ENCODE data around the gene HYAL1. TPM values are rescaled to one million over a fixed set of nuclear protein-coding genes. Genes with fewer than 3 reads are reported as not detected.
"Not testable (repeated sequence)": the region's sequence is repeated elsewhere in the genome, so short reads cannot be mapped to it uniquely, and the experiment has no call there.

HYAL1 gene
- total RNA-seq, 1 donor from 2014 or later = 0.22 TPM

DNA sequence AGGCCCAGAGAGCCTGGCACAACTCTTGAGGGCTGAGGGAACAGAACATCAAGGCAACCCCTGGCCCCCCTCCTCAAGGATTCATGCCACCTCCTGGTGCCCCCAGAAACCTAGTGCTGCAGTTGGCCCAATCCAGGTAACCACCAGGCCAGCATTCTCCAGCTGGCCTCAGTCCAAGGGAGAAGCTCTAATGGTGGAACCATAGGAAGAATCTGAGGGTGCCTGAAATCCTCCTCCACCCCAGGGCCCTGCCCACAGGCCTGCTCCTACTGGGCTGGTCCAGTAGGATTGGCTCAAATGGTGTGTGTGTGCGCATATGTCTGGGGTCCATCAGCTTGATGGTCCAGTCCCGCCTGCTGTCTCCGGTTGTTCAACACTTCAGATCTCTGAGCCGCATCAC lies 11.4 kb upstream of the HYAL1 start:
- H3K4me3 Mint-ChIP-seq (ENCODE audit: unreplicated experiment) = no peak overlapping the region
- H3K36me3 Mint-ChIP-seq (ENCODE audit: low read depth) = peaks cover 8% of the 10 kb centered on the region
- H3K27ac Mint-ChIP-seq (ENCODE audit: unreplicated experiment) = no peak overlapping the region
- no peaks in the 10 kb centered on the region for H3K9me3 Mint-ChIP-seq (ENCODE audit: low read depth)
- H3K4me1 Mint-ChIP-seq (ENCODE audit: low read depth) = peaks cover 29% of the 10 kb centered on the region
- H3K27me3 Mint-ChIP-seq (ENCODE audit: low read depth) = no peaks in the 10 kb centered on the region
- TF ChIP-seq, protein P1, sequence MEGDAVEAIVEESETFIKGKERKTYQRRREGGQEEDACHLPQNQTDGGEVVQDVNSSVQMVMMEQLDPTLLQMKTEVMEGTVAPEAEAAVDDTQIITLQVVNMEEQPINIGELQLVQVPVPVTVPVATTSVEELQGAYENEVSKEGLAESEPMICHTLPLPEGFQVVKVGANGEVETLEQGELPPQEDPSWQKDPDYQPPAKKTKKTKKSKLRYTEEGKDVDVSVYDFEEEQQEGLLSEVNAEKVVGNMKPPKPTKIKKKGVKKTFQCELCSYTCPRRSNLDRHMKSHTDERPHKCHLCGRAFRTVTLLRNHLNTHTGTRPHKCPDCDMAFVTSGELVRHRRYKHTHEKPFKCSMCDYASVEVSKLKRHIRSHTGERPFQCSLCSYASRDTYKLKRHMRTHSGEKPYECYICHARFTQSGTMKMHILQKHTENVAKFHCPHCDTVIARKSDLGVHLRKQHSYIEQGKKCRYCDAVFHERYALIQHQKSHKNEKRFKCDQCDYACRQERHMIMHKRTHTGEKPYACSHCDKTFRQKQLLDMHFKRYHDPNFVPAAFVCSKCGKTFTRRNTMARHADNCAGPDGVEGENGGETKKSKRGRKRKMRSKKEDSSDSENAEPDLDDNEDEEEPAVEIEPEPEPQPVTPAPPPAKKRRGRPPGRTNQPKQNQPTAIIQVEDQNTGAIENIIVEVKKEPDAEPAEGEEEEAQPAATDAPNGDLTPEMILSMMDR (IDR thresholded peaks at IDR 0.05) = no peak
- DNase-seq (ENCODE audit: low spot score) = no peak

DNA sequence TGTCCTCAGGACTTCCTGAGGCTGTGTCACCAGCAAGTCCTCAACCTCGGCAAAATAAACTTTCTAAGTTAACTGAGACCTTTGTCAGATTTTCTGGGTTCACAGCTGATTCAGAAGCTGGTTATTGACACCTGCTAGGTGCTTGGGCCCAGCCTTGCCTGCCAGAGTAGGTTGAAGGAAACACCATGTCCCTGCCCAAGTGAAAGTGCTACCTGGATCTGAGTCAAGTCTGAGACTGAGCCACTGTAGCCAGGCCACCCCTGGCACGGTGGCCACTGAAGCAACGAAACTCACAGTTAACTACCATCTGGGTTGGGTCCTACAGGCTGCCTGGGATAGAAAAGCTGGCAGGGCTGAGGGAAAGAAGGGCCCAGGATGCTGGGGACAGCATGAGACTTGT lies 11.0 kb upstream of the HYAL1 start:
- peaks cover 8% of the 10 kb centered on the region for H3K36me3 Mint-ChIP-seq (ENCODE audit: low read depth)
- H3K4me3 Mint-ChIP-seq (ENCODE audit: unreplicated experiment) = no peak overlapping the region
- TF ChIP-seq, protein P1 (IDR thresholded peaks at IDR 0.05) = no peak

GRCh38 chr3:50312041-50312440 lies 8.7 kb upstream of the HYAL1 start:
- not testable (repeated sequence) for H3K27ac Mint-ChIP-seq (ENCODE audit: unreplicated experiment); H3K9me3 Mint-ChIP-seq (ENCODE audit: low read depth); DNase-seq (ENCODE audit: low spot score); H3K36me3 Mint-ChIP-seq (ENCODE audit: low read depth); H3K4me3 Mint-ChIP-seq (ENCODE audit: unreplicated experiment); H3K27me3 Mint-ChIP-seq (ENCODE audit: low read depth); H3K4me1 Mint-ChIP-seq (ENCODE audit: low read depth)

More for the DNA sequence above, 11.0 kb upstream of the HYAL1 start:
- no peak for DNase-seq (ENCODE audit: low spot score)
- Mint-ChIP-seq H3K9me3 (ENCODE audit: low read depth) (no peaks in the 10 kb centered on the region), H3K27me3 (ENCODE audit: low read depth) (no peaks in the 10 kb centered on the region), H3K4me1 (ENCODE audit: low read depth) (peaks cover 24% of the 10 kb centered on the region), H3K27ac (ENCODE audit: unreplicated experiment) (no peak overlapping the region)

GRCh38 chr3:50304601-50305000 lies 1.2 kb upstream of the HYAL1 start:
- peaks cover 14% of the 10 kb centered on the region for H3K4me1 Mint-ChIP-seq (ENCODE audit: low read depth)
- no peaks in the 10 kb centered on the region for H3K27me3 Mint-ChIP-seq (ENCODE audit: low read depth)
- H3K4me3 Mint-ChIP-seq (ENCODE audit: unreplicated experiment) = no peak overlapping the region
- TF ChIP-seq, protein P1 (IDR thresholded peaks at IDR 0.05) = no peak
- no peaks in the 10 kb centered on the region for H3K9me3 Mint-ChIP-seq (ENCODE audit: low read depth)
- no peak overlapping the region for H3K27ac Mint-ChIP-seq (ENCODE audit: unreplicated experiment)
- DNase-seq (ENCODE audit: low spot score) = no peak
- H3K36me3 Mint-ChIP-seq (ENCODE audit: low read depth) = no peaks in the 10 kb centered on the region

GRCh38 chr3:50302095-50303012 lies 1.0 kb downstream of the HYAL1 start:
- Mint-ChIP-seq H3K4me3 (ENCODE audit: unreplicated experiment) (no peak overlapping the region), H3K27ac (ENCODE audit: unreplicated experiment) (no peak overlapping the region), H3K9me3 (ENCODE audit: low read depth) (no peaks in the 10 kb centered on the region), H3K4me1 (ENCODE audit: low read depth) (peaks cover 24% of the 10 kb centered on the region), H3K36me3 (ENCODE audit: low read depth) (no peaks in the 10 kb centered on the region), H3K27me3 (ENCODE audit: low read depth) (no peaks in the 10 kb centered on the region)
- TF ChIP-seq, protein P1 (IDR thresholded peaks at IDR 0.05) = no peak
- no peak for DNase-seq (ENCODE audit: low spot score)

Data from chondrocyte (in vitro differentiated cells).